ENCODE results near the gene HOXB8. TPM values are rescaled to one million over a fixed set of nuclear protein-coding genes. Genes with fewer than 3 reads are reported as not detected.

The HOXB8 gene
- total RNA-seq, 1 experiment from 2014 or later: 45.9 TPM

- DNase-seq (ENCODE audit: low read depth, low spot score): no peak
- Histone ChIP-seq H3K27me3 (ENCODE audit: control insufficient read depth, insufficient read depth, low read length) (no peaks in the 10 kb centered on the region), H3K4me1 (ENCODE audit: control insufficient read depth, insufficient read depth, low read length) (peaks cover 64% of the 10 kb centered on the region), H3K27ac (ENCODE audit: low read length) (peak overlapping the region; percentile 99), H3K4me3 (ENCODE audit: low read depth in 2 of 2, low read length in 2 of 2) (peak overlapping the region; percentile 70 to 99), H3K36me3 (ENCODE audit: control insufficient read depth, insufficient read depth, low read length) (no peaks in the 10 kb centered on the region; the same call in 1 of the 2 replicates), H3K9me3 (ENCODE audit: control insufficient read depth, insufficient read depth, low read depth, low read length) (no peaks in the 10 kb centered on the region)
- in situ Hi-C loops (cut with HindIII; ENCODE audit: low pct_unique_long_range_greater_than_20kb, low sequenced_read_pairs) (no loop called here), intact Hi-C loops (cut with micrococcal nuclease; ENCODE audit: unreplicated experiment) (no loop called here)
- TF ChIP-seq REST (IDR thresholded peaks at IDR 0.05; ENCODE audit: insufficient read depth in 1 of 2, low read depth in 2 of 2, low read length in 1 of 2): peak in 1 of 2 experiments; percentile 36; a peak in 1 of 4 replicates
- TF ChIP-seq CTCF (IDR thresholded peaks at IDR 0.05): peak; percentile 100
- TF ChIP-seq TCF7L2 (IDR thresholded peaks at IDR 0.05; ENCODE audit: low read depth, low read length): peak; percentile 93
- TF ChIP-seq POLR2AphosphoS5 (IDR thresholded peaks at IDR 0.05; ENCODE audit: low read depth, low read length): peak; percentile 96
- peak; percentile 91; the same call in 1 of the 2 replicates for TF ChIP-seq SIN3A (IDR thresholded peaks at IDR 0.05; ENCODE audit: borderline replicate concordance, insufficient read depth, low read depth, low read length)
- BruUV-seq (replicated peaks): no TSS peak
- CTCF ChIA-PET: interaction anchor here (0.6 to 1.5 kb wide), 7 partner anchors 15 to 673 kb away, joined by 3 to 8 read pairs (median 3); no protein-coding TSS in a partner anchor
- peak; percentile 51 for ATAC-seq
- POLR2A ChIA-PET: interaction anchor here (0.7 to 1.0 kb wide), 6 partner anchors 10 to 370 kb away, joined by 3 to 11 read pairs (median 6); no protein-coding TSS in a partner anchor
These were observed 21.1 kb downstream of the HOXB8 start for GRCh38 chr17:48593840-48594537.

- in situ Hi-C loops (cut with HindIII; ENCODE audit: low pct_unique_long_range_greater_than_20kb, low sequenced_read_pairs) (no loop called here), intact Hi-C loops (cut with micrococcal nuclease; ENCODE audit: unreplicated experiment) (no loop called here)
- Histone ChIP-seq H3K27ac (ENCODE audit: low read length) (peak within 1 kb of the TSS; percentile 99), H3K27me3 (ENCODE audit: control insufficient read depth, insufficient read depth, low read length) (no peaks in the 10 kb centered on the region), H3K9me3 (ENCODE audit: control insufficient read depth, insufficient read depth, low read depth, low read length) (no peaks in the 10 kb centered on the region), H3K4me1 (ENCODE audit: control insufficient read depth, insufficient read depth, low read length) (peaks cover 66% of the 10 kb centered on the region), H3K36me3 (ENCODE audit: control insufficient read depth, insufficient read depth, low read length) (no peaks in the 10 kb centered on the region; the same call in 1 of the 2 replicates), H3K4me3 (ENCODE audit: low read depth in 2 of 2, low read length in 2 of 2) (peak within 1 kb of the TSS; percentile 70 to 99)
- POLR2A ChIA-PET: interaction anchor here (0.6 to 1.2 kb wide), 5 partner anchors 8 to 331 kb away, joined by 3 to 5 read pairs (median 4); partner anchors contain the start of gene HOXB8
- CTCF ChIA-PET: interaction anchor here (1.0 to 1.5 kb wide), 4 partner anchors 20 to 332 kb away, joined by 3 to 10 read pairs (median 6); no protein-coding TSS in a partner anchor
- no TSS peak for BruUV-seq (replicated peaks)
- no peak for DNase-seq (ENCODE audit: low read depth, low spot score)
- peak; percentile 1; the same call in 1 of the 2 replicates for ATAC-seq
- no peak for TF ChIP-seq TCF7L2 (IDR thresholded peaks at IDR 0.05; ENCODE audit: low read depth, low read length)
- TF ChIP-seq SIN3A (IDR thresholded peaks at IDR 0.05; ENCODE audit: borderline replicate concordance, insufficient read depth, low read depth, low read length): 0 out of 2 replicates have a peak, but pooled peaks have one; percentile 52
- TF ChIP-seq REST (IDR thresholded peaks at IDR 0.05; ENCODE audit: insufficient read depth in 1 of 2, low read depth in 2 of 2, low read length in 1 of 2): no peak
- TF ChIP-seq CTCF (IDR thresholded peaks at IDR 0.05): no peak
- TF ChIP-seq POLR2AphosphoS5 (IDR thresholded peaks at IDR 0.05; ENCODE audit: low read depth, low read length): peak; percentile 75
These were observed 21.8 kb downstream of the HOXB8 start, which contains the start of gene HOXB5 for GRCh38 chr17:48593126-48593829. Gene HOXB5 (minus strand): TSS chr17:48593779. CDS start chr17:48593682, 97 bp downstream.
